ENCODE results near the gene RAB11B. TPM values are rescaled to one million over a fixed set of nuclear protein-coding genes. Genes with fewer than 3 reads are reported as not detected.
A peak's percentile ranks its signal among the peaks of the same experiment; 100 is the strongest.

RAB11B gene
- total and polyA plus RNA-seq, 2 of the 13 experiments (the other 11 are each of a cell fraction or from before 2014, with no cell fraction given) = 6.0 to 28.4 TPM

DNA sequence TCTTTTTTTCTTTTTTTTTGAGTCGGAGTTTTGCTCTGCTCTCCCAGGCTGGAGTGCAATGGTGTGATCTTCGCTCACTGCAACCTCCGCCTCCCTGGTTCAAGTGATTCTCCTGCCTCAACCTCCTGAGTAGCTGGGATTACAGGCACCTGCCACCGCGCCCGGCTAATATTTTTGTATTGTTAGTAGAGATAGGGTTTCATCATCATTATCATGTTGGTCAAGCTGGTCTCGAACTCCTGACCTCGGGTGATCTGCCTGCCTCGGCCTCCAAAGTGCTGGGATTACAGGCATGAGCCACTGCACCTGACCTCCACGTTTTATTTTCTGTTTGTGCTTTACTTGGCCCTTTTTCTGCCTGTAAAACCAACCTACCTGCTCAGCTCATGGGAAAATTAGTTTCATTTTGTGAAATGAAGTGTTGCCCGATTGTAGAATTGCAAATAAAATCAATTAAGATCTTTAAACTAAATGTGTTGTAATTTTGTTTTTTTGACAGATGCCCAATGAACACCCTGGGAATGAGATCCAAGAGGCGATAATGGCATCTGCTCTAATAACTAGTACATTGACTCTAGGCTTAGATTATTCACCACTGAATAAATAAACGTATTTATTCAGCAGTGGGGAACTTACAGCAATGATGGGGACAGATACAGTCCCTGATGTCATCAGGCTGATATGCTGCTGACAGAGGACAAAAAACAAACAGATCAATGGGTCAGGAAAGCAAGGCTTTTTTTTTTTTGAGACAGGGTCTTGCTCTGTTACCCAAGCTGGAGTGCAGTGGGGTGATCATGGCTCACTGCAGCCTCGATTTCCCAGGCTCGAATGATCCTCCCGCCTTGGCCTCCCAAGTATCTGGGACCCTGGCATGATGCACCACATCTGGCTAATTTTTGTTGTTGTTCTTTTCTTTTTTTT lies 2.2 kb upstream of the RAB11B start (continued):
- TF ChIP-seq, protein P1, sequence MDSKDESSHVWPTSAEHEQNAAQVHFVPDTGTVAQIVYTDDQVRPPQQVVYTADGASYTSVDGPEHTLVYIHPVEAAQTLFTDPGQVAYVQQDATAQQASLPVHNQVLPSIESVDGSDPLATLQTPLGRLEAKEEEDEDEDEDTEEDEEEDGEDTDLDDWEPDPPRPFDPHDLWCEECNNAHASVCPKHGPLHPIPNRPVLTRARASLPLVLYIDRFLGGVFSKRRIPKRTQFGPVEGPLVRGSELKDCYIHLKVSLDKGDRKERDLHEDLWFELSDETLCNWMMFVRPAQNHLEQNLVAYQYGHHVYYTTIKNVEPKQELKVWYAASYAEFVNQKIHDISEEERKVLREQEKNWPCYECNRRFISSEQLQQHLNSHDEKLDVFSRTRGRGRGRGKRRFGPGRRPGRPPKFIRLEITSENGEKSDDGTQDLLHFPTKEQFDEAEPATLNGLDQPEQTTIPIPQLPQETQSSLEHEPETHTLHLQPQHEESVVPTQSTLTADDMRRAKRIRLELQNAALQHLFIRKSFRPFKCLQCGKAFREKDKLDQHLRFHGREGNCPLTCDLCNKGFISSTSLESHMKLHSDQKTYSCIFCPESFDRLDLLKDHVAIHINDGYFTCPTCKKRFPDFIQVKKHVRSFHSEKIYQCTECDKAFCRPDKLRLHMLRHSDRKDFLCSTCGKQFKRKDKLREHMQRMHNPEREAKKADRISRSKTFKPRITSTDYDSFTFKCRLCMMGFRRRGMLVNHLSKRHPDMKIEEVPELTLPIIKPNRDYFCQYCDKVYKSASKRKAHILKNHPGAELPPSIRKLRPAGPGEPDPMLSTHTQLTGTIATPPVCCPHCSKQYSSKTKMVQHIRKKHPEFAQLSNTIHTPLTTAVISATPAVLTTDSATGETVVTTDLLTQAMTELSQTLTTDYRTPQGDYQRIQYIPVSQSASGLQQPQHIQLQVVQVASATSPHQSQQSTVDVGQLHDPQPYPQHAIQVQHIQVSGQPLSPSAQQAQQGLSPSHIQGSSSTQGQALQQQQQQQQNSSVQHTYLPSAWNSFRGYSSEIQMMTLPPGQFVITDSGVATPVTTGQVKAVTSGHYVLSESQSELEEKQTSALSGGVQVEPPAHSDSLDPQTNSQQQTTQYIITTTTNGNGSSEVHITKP (CRISPR knock-in tag; IDR thresholded peaks at IDR 0.05; ENCODE audit: low read depth) = no peak
- TF ChIP-seq ETV6 (CRISPR knock-in tag; conservative IDR thresholded peaks at IDR 0.05) (no peak), MAFK (conservative IDR thresholded peaks at IDR 0.05 in 1 of 2, IDR thresholded peaks at IDR 0.05 in 1 of 2; ENCODE audit: low read length in 2 of 2) (peak; percentile 52 to 54), KAT7 (CRISPR knock-in tag; IDR thresholded peaks at IDR 0.05; ENCODE audit: borderline replicate concordance) (no peak), YEATS4 (CRISPR knock-in tag; IDR thresholded peaks at IDR 0.05; ENCODE audit: borderline replicate concordance) (peak; percentile 30; the same call in 1 of the 2 replicates), ZKSCAN5 (CRISPR knock-in tag; IDR thresholded peaks at IDR 0.05) (no peak), HDAC6 (IDR thresholded peaks at IDR 0.05; ENCODE audit: low read depth, low read length) (no peak), ZNF484 (CRISPR knock-in tag; IDR thresholded peaks at IDR 0.05; ENCODE audit: borderline replicate concordance, low read depth) (no peak), ZNF713 (CRISPR knock-in tag; IDR thresholded peaks at IDR 0.05) (no peak), FOXC1 (CRISPR knock-in tag; IDR thresholded peaks at IDR 0.05; ENCODE audit: borderline replicate concordance) (no peak), ZNF577 (CRISPR knock-in tag; IDR thresholded peaks at IDR 0.05; ENCODE audit: borderline replicate concordance, low read depth) (no peak)
- TF ChIP-seq, protein P2, sequence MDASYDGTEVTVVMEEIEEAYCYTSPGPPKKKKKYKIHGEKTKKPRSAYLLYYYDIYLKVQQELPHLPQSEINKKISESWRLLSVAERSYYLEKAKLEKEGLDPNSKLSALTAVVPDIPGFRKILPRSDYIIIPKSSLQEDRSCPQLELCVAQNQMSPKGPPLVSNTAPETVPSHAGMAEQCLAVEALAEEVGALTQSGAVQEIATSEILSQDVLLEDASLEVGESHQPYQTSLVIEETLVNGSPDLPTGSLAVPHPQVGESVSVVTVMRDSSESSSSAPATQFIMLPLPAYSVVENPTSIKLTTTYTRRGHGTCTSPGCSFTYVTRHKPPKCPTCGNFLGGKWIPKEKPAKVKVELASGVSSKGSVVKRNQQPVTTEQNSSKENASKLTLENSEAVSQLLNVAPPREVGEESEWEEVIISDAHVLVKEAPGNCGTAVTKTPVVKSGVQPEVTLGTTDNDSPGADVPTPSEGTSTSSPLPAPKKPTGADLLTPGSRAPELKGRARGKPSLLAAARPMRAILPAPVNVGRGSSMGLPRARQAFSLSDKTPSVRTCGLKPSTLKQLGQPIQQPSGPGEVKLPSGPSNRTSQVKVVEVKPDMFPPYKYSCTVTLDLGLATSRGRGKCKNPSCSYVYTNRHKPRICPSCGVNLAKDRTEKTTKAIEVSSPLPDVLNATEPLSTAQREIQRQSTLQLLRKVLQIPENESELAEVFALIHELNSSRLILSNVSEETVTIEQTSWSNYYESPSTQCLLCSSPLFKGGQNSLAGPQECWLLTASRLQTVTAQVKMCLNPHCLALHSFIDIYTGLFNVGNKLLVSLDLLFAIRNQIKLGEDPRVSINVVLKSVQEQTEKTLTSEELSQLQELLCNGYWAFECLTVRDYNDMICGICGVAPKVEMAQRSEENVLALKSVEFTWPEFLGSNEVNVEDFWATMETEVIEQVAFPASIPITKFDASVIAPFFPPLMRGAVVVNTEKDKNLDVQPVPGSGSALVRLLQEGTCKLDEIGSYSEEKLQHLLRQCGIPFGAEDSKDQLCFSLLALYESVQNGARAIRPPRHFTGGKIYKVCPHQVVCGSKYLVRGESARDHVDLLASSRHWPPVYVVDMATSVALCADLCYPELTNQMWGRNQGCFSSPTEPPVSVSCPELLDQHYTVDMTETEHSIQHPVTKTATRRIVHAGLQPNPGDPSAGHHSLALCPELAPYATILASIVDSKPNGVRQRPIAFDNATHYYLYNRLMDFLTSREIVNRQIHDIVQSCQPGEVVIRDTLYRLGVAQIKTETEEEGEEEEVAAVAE (CRISPR knock-in tag; IDR thresholded peaks at IDR 0.05; ENCODE audit: borderline replicate concordance) = no peak
- TF ChIP-seq, protein P3, sequence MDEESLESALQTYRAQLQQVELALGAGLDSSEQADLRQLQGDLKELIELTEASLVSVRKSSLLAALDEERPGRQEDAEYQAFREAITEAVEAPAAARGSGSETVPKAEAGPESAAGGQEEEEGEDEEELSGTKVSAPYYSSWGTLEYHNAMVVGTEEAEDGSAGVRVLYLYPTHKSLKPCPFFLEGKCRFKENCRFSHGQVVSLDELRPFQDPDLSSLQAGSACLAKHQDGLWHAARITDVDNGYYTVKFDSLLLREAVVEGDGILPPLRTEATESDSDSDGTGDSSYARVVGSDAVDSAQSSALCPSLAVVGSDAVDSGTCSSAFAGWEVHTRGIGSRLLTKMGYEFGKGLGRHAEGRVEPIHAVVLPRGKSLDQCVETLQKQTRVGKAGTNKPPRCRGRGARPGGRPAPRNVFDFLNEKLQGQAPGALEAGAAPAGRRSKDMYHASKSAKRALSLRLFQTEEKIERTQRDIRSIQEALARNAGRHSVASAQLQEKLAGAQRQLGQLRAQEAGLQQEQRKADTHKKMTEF (CRISPR knock-in tag; IDR thresholded peaks at IDR 0.05) = peak; percentile 81
- TF ChIP-seq, protein P4, sequence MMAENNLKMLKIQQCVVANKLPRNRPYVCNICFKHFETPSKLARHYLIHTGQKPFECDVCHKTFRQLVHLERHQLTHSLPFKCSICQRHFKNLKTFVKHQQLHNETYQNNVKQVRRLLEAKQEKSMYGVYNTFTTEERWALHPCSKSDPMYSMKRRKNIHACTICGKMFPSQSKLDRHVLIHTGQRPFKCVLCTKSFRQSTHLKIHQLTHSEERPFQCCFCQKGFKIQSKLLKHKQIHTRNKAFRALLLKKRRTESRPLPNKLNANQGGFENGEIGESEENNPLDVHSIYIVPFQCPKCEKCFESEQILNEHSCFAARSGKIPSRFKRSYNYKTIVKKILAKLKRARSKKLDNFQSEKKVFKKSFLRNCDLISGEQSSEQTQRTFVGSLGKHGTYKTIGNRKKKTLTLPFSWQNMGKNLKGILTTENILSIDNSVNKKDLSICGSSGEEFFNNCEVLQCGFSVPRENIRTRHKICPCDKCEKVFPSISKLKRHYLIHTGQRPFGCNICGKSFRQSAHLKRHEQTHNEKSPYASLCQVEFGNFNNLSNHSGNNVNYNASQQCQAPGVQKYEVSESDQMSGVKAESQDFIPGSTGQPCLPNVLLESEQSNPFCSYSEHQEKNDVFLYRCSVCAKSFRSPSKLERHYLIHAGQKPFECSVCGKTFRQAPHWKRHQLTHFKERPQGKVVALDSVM (CRISPR knock-in tag; IDR thresholded peaks at IDR 0.05) = peak; percentile 100
